Neutrophil (primary cell): ENCODE results near the gene TTLL1.

Source experiments
- H3K27ac ChIP-seq: fragments of 200-600 bp; sonication (generic); 2 replicates; pipeline ENCODE4 v1.5.1; 2016; ENCODE audit warnings: mild to moderate bottlenecking, moderate library complexity
- H3K27me3 ChIP-seq: fragments of 200-600 bp; sonication (generic); 2 replicates; pipeline ENCODE4 v1.6.0; 2016; ENCODE audit warnings: mild to moderate bottlenecking
- H3K36me3 ChIP-seq: fragments of 200-600 bp; sonication (generic); 2 replicates; pipeline ENCODE4 v1.5.1; 2017
- H3K4me1 ChIP-seq, 2 experiments: fragments of 200-600 bp in 1 of 2; sonication (generic) in 1 of 2; 1 replicate in 1 of 2; 2 replicates in 1 of 2; pipeline versions ENCODE4 v1.5.1 to v1.6.1; 2013 to 2016; ENCODE audit warnings: low read depth in 1 of 2, low read length in 1 of 2, mild to moderate bottlenecking in 1 of 2, moderate library complexity in 1 of 2; ENCODE audit not compliant: control insufficient read depth in 1 of 2, insufficient read depth in 1 of 2
- H3K4me3 ChIP-seq, 2 experiments: fragments of 200-600 bp in 1 of 2; sonication (generic) in 1 of 2; 1 replicate in 1 of 2; 2 replicates in 1 of 2; pipeline ENCODE4 v1.5.1; 2013 to 2016; ENCODE audit warnings: low read depth in 1 of 2, low read length in 1 of 2, mild to moderate bottlenecking in 1 of 2, moderate library complexity in 1 of 2
- H3K9me3 ChIP-seq: fragments of 200-600 bp; sonication (generic); 2 replicates; pipeline ENCODE4 v1.5.1; 2016
- TF ChIP-seq, protein P1 (sequence below): fragments of 200-600 bp; sonication (generic); IDR thresholded peaks from 2 replicates; pipeline ENCODE4 v1.5.1; 2016; ENCODE audit warnings: antibody characterized with exemption

TTLL1 gene

GRCh38 chr22:43133401-43133800 is 44.2 kb upstream of the TTLL1 start:
- Histone ChIP-seq H3K27ac (no peak overlapping the region), H3K9me3 (no peaks in the 10 kb centered on the region), H3K36me3 (peaks cover 25% of the 10 kb centered on the region), H3K4me1 (peaks cover 32 to 41% of the 10 kb centered on the region in 2 experiments), H3K27me3 (no peaks in the 10 kb centered on the region), H3K4me3 (no peak overlapping the region)
- TF ChIP-seq, protein P1, sequence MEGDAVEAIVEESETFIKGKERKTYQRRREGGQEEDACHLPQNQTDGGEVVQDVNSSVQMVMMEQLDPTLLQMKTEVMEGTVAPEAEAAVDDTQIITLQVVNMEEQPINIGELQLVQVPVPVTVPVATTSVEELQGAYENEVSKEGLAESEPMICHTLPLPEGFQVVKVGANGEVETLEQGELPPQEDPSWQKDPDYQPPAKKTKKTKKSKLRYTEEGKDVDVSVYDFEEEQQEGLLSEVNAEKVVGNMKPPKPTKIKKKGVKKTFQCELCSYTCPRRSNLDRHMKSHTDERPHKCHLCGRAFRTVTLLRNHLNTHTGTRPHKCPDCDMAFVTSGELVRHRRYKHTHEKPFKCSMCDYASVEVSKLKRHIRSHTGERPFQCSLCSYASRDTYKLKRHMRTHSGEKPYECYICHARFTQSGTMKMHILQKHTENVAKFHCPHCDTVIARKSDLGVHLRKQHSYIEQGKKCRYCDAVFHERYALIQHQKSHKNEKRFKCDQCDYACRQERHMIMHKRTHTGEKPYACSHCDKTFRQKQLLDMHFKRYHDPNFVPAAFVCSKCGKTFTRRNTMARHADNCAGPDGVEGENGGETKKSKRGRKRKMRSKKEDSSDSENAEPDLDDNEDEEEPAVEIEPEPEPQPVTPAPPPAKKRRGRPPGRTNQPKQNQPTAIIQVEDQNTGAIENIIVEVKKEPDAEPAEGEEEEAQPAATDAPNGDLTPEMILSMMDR = no peak

DNA sequence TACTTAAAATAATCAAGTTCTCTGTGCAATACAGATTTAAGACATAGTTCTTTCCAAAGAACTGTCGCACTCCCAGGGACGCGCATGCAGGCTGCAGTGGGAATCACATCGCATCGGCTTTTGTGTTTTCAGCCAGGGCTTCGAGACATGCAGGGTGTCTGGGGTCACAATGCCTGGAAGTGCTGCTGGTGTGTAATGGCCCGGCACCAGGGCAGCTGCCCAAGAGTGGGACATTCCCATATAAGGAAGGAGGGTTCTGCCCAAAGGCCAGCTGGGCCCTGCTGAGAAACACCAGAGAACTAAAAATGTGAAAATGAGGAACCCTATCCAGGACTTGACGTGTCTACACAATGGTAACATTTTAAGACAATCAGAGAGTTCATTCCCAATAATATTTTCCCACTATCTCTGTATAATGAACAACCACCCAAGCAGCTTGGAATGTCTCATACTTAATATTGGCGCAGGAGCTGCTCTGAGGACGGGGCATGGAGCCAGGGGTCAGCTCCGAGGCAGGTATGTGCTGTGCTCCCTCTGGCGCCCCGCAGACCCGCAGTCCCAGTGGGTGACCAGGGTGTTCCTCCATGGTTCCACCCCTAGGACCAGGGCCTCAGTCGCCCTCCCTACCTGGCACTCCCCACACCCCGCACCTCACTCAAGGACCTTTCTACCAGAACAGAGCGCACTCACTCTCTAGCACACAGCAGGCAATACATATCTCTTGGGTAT is 42.7 kb upstream of the TTLL1 start:
- Histone ChIP-seq H3K36me3 (peaks cover 25% of the 10 kb centered on the region), H3K27ac (no peak overlapping the region), H3K27me3 (no peaks in the 10 kb centered on the region), H3K4me1 (peaks cover 23 to 33% of the 10 kb centered on the region in 2 experiments), H3K4me3 (no peak overlapping the region), H3K9me3 (no peaks in the 10 kb centered on the region)
- TF ChIP-seq, protein P1 = no peak

- Histone ChIP-seq H3K27ac (no peak overlapping the region), H3K4me1 (peaks cover 12 to 21% of the 10 kb centered on the region in 2 experiments), H3K27me3 (no peaks in the 10 kb centered on the region), H3K36me3 (peaks cover 25% of the 10 kb centered on the region), H3K9me3 (no peaks in the 10 kb centered on the region), H3K4me3 (no peak overlapping the region)
- TF ChIP-seq, protein P1 = no peak
These were observed 40.5 kb upstream of the TTLL1 start for GRCh38 chr22:43129426-43130425.

- H3K4me3 ChIP-seq = no peak overlapping the region
- H3K36me3 ChIP-seq = peaks cover 31% of the 10 kb centered on the region
- TF ChIP-seq, protein P1 = no peak
These were observed 39.8 kb upstream of the TTLL1 start for GRCh38 chr22:43128928-43129424.

GRCh38 chr22:43128116-43128515 is 38.9 kb upstream of the TTLL1 start:
- peaks cover 12 to 21% of the 10 kb centered on the region in 2 experiments for H3K4me1 ChIP-seq
- no peaks in the 10 kb centered on the region for H3K27me3 ChIP-seq
- TF ChIP-seq, protein P1 = no peak
- H3K27ac ChIP-seq = no peak overlapping the region
- no peaks in the 10 kb centered on the region for H3K9me3 ChIP-seq
- peaks cover 31% of the 10 kb centered on the region for H3K36me3 ChIP-seq
- H3K4me3 ChIP-seq = no peak overlapping the region

More at GRCh38 chr22:43128928-43129424, 39.8 kb upstream of the TTLL1 start:
- Histone ChIP-seq H3K27ac (no peak overlapping the region), H3K27me3 (no peaks in the 10 kb centered on the region), H3K4me1 (peaks cover 12 to 21% of the 10 kb centered on the region in 2 experiments), H3K9me3 (no peaks in the 10 kb centered on the region)
